HG03039 (cell line): Measurements from ENCODE around the gene ALPL.

ENCODE experiments used
- ATAC-seq: cut with Tn5 transposase; IDR thresholded peaks from one replicate; pipeline ENCODE4 v1.9.1; 2021; ENCODE audit warnings: mild to moderate bottlenecking, moderate library complexity; ENCODE audit not compliant: unreplicated experiment

The ALPL gene

GRCh38 chr1:21526441-21526840 is 17.2 kb downstream of the ALPL start:
- no peak for ATAC-seq

GRCh38 chr1:21530368-21531016 is 21.3 kb downstream of the ALPL start:
- ATAC-seq: no peak

DNA sequence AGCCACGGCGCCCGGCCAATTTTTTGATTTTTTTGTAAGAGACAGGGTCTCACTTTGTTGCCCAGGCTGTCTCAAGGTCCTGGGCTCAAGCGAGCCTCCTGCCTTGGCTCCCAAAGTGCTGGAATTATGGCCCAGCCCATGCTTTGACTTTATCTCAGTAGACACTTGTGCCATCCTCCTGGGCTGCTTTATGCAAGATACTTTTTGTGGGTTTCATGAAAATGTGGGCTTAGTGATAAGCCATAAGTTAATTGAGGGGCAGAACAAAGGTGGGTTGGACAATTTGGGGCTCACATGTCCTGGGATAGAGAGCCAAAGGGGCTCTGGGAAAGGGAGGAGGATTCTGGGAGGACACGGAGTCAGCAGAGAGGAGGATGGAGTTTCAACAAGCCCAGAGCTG is 22.0 kb downstream of the ALPL start:
- ATAC-seq: no peak

DNA sequence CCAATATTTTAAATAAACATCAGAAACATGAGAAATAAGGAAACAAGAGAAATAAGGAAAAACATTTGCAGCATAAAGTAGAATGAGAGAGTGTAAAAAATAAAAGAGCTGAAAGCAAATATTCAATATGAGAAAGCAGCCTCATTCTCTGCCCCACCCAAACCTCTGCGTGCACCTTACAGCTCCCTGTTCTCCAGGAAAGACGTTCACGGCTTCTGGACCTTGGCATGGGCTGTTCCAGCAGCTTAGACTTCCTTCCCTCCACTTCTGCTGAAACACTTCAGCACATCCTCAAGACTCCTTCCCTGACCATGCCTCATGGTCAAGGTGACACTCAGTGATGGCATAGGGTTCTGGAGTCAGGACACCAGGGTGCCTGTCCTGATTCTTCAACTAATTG is 23.3 kb downstream of the ALPL start:
- ATAC-seq: no peak

DNA sequence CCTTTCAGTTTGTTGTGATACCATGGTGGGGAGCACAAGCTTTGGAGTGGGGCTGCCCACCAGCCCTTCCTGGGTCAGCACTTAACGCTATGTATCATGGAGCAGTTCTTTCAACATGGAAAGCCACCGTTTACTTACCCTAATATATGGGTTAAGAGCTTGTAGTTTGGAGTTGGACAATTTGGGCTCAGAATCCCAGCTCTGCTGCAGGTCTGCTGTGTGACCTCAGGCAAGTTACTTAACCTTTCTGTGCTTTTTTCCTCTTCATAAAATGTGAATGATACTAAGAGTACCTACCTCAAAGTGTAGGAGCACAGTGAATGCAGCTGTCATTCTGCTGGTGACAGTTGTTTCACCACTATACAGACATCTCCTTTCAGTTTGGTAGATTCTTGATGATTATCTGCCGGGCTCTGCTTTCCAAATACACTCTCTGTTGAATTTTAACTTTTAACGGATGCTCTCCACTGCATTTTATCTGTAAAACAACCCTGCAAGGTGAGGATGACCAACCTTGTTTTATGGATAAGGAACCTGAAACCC is 23.8 kb downstream of the ALPL start:
- no peak for ATAC-seq

GRCh38 chr1:21534146-21534545 is 24.9 kb downstream of the ALPL start:
- no peak for ATAC-seq

GRCh38 chr1:21534674-21535378 is 25.6 kb downstream of the ALPL start:
- ATAC-seq: no peak

GRCh38 chr1:21536218-21536617 is 27.0 kb downstream of the ALPL start:
- ATAC-seq: no peak

GRCh38 chr1:21537511-21537931 is 28.3 kb downstream of the ALPL start:
- no peak for ATAC-seq

DNA sequence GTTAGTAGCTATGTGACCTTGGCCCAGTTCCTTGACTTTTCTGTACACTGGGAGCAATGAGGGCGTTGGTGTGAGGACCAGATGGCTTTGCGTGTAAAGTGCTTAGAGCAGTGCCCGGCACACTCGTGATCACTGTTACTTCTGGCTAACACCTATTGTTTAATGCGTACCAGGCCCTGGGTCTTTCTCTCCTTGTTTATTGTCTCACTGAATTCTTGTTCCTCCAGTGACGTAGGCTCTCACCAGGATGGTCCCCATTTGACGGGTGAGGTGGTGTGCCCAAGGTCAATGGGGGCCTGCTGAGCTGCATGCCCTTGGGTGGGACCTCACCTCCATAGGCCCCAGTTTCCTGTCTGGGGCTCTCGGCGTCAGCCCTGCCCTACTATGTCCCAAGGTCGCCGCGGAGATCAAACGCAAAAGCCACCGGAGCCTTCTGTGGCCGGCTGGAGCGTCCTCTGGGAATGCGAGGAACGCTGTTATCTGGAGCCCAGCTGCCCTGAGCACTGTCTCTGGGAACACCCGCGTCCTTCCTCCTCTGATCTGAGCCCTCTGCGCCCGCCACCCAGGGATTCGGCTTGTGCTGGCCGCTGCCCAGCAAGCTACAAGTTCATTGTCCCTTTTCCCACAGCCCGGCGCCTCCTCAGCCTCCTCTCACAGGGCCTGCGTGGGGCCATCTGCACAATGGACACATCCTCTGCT is 28.9 kb downstream of the ALPL start:
- no peak for ATAC-seq

DNA sequence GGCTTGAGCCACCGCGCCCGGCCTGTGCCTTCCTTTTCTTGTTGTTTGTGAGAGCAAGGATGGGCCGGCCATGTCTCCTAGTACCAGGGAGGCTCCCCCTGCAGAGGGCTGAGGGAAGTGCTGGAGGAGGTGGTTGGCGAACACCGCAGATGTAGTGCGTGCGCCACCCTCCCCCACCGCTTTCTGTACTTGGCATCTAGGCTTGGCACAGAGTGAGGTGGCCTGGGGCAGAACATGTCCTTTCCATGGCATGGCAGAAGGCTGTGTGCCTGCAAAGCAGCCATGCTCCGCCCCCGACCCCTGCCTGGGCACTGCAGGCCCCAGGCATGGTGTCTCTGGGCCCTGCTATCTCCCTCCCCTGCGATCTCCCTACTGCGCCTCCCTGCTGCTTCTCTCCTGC is 30.7 kb downstream of the ALPL start:
- no peak for ATAC-seq

DNA sequence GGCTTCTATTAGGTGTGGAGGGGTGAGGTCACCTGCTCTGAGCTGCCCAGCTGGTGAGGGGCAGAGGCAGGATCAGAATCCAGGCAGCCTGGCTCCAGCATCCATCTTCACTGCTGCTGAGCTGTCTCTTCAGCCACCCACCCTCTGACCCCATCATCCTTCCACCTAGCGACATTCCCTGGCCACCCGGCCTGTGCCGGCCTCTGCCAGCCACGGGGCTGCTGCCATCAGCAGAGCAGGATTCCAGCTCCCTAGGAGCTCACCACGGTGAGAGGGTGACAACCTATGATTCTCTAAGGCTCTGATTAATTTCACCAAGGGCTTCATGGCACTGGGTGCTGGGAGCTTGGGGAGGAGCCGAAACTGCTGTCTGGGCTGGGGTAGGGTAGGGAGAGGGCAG is 32.1 kb downstream of the ALPL start:
- no peak for ATAC-seq

- no peak for ATAC-seq
Measured at GRCh38 chr1:21541835-21542234, 32.6 kb downstream of the ALPL start.

DNA sequence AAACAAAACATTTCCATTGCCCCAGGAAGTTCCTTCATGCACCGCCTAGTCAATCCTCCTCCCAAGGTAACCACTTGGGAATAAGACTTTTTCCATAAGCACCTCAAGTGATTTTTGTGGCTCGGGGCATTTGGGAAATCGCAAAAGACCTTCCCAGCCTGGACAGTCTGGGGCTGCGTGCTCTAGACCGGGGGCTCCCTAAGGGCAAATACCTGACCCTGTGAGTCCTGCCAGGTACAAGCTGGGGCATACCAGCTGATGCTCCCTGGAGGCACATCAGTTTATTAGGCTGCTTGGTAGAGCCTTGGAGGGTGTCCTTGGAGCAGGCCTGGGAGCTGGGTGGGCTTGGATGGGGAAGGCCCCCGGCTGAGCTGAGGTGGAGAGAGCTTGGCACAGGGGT is 34.4 kb downstream of the ALPL start:
- ATAC-seq: no peak

DNA sequence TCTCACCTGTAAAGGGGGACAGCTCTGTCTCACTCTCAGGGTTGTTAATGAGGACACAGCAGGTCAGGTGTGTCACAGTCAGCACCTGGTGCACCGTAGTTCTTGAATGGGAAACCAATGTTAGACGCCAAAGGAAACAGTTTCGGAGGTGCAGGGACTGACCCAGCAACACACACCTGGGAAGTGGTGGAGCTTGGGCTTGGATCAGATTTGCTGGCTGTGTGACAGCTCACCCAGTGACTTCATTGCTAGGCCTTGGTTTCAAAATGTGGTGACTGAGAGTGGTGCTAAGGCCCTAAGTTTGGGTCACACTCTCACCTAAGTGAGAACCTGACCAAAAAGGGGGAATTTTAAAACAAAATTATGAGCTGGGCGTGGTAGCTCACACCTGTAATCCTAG is 34.9 kb downstream of the ALPL start:
- ATAC-seq: no peak

GRCh38 chr1:21546122-21546825 is 37.1 kb downstream of the ALPL start:
- no peak for ATAC-seq

- no peak for ATAC-seq
Measured at GRCh38 chr1:21547876-21548275, 38.7 kb downstream of the ALPL start.

DNA sequence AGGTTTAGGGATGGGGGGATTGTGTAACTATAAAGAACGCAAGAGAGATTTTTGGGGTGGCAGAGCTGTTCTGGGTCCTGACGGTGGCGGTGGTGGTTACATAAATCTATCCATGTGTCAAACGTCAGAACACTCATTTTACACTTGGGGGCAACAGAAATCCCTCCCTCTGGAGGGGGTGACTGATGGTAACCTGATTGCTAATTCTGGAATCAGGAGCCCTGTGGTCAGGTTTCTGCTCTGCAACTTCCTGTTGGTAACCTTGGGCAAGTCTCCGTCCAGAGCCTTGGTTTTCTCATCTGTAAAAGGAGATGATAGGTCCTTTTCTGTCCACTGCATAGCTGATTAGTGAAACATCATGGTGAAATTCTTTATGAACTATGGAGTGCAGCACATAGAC is 40.9 kb downstream of the ALPL start:
- ATAC-seq: no peak

DNA sequence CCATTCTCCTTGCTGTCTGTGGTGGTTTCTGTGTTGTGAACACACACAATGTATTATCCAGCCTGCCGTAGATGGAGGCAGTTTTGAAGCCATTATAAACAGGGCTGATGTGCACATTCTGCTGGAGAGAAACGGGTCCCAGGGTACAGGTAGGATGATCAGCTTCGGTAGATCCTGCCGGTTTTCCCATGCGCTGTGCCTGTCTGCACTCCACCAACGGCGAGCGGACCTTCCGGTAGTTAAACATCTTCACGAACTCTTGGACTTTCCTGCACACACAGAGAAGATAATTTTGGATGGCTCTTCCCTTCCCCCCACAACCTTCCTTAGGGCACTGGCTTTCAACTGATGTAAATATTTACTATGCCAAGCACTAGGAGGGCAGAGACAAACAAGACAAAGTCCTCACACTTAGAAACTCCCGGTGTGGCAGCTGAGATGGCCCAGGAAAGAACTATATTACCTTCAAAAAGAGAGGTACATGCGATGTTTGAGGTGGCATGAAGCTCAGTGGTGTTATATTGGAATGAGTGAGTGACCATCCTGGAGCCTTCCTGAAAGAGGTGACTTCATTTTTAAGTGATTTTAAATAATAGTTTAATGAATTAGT is 41.7 kb downstream of the ALPL start:
- ATAC-seq: no peak

DNA sequence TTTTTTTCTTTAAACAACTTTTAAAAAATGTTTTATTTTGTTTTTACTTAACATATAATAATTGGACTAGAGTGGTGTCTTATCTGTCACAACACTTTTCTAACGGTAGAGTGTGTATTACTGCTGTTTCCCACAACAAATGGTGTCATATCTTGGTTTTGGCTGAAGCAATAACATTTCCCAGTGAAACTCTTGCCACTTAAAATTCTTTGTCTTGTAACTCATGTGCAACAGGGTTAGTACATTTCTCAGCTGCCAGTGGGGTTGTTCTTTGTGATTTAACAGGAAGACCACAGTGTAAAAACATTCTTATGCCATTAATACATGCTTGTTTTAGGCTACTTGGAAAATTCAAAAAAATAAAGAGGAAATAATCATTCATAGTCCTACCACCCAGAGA is 43.5 kb downstream of the ALPL start:
- ATAC-seq: no peak
